Fibroblast of mammary gland (primary cell): Measurements from ENCODE around the gene HBA2.
"Not testable (repeated sequence)": the region's sequence is repeated elsewhere in the genome, so short reads cannot be mapped to it uniquely, and the experiment has no call there.

Experiments
- DNase-seq: peaks from one replicate; pipeline ENCODE4 v3.0.0-alpha.2; 2010; ENCODE audit warnings: low read depth
- H3K4me3 ChIP-seq: 2 replicates; pipeline ENCODE4 v1.5.1; 2011; ENCODE audit warnings: low read depth, mild to moderate bottlenecking, low read length, moderate library complexity; ENCODE audit not compliant: control insufficient read depth
- TF ChIP-seq, protein P1 (sequence below): conservative IDR thresholded peaks from 2 replicates; pipeline ENCODE4 v1.5.1; 2011; ENCODE audit warnings: low read depth, low read length, inconsistent platforms; ENCODE audit not compliant: control insufficient read depth, insufficient read depth

Gene HBA2

DNA sequence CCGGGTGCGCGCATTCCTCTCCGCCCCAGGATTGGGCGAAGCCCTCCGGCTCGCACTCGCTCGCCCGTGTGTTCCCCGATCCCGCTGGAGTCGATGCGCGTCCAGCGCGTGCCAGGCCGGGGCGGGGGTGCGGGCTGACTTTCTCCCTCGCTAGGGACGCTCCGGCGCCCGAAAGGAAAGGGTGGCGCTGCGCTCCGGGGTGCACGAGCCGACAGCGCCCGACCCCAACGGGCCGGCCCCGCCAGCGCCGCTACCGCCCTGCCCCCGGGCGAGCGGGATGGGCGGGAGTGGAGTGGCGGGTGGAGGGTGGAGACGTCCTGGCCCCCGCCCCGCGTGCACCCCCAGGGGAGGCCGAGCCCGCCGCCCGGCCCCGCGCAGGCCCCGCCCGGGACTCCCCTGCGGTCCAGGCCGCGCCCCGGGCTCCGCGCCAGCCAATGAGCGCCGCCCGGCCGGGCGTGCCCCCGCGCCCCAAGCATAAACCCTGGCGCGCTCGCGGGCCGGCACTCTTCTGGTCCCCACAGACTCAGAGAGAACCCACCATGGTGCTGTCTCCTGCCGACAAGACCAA, at the start of gene HBA2:
Gene HBA2 (plus strand): TSS at position 503 of the 568 bp plus-strand sequence. CDS start 37 bp downstream, at position 540.
- not testable (repeated sequence) for DNase-seq, H3K4me3 ChIP-seq

DNA sequence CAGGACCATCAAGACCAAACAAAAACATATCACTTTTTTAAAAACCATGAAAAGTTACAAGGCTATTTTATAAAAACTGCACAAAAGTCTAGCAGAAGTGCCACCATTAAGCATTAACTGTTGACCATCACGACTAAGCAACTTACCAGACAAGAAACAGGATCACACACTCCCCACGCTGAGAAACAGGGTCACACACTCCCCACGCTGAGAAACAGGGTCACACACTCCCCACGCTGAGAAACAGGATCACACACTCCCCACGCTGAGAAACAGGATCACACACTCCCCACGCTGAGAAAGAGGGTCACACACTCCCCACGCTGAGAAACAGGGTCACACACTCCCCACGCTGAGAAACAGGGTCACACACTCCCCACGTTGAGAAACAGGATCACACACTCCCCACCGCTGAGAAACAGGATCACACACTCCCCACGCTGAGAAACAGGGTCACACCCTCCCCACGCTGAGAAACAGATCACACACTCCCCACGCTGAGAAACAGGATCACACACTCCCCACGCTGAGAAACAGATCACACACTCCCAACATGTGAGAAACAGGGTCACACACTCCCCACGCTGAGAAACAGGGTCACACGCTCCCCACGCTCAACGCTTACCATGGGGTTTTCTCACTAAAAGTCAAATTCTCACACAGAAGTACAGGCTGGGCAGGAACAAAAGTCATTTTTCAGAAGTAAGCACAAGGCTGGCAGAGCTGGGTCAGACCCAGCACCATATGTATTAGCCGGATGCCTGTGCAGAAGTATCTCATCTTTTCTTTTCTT, 48.9 kb upstream of the HBA2 start:
- not testable (repeated sequence) for H3K4me3 ChIP-seq, DNase-seq

DNA sequence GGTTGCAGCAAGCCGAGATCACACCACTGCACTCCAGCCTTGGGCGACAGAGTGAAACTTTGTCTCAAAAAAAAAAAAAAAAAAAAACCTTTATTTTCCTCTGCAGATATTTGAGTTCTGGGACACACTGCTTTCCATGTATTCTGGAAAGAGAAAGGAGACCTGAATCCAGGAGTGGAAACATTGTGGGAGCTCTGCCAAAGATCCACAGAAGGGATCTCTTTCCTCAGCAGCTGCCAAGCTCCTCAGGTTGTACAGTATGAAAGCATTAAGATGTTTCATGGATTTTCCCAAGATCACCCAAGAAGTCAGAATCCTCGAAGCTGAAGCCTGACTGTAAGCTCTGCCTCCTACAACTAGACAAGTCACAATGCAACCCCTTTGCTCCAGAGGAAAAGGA, 47.7 kb upstream of the HBA2 start:
- DNase-seq: no peak
- TF ChIP-seq, protein P1, sequence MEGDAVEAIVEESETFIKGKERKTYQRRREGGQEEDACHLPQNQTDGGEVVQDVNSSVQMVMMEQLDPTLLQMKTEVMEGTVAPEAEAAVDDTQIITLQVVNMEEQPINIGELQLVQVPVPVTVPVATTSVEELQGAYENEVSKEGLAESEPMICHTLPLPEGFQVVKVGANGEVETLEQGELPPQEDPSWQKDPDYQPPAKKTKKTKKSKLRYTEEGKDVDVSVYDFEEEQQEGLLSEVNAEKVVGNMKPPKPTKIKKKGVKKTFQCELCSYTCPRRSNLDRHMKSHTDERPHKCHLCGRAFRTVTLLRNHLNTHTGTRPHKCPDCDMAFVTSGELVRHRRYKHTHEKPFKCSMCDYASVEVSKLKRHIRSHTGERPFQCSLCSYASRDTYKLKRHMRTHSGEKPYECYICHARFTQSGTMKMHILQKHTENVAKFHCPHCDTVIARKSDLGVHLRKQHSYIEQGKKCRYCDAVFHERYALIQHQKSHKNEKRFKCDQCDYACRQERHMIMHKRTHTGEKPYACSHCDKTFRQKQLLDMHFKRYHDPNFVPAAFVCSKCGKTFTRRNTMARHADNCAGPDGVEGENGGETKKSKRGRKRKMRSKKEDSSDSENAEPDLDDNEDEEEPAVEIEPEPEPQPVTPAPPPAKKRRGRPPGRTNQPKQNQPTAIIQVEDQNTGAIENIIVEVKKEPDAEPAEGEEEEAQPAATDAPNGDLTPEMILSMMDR: no peak
- H3K4me3 ChIP-seq: no peak overlapping the region

DNA sequence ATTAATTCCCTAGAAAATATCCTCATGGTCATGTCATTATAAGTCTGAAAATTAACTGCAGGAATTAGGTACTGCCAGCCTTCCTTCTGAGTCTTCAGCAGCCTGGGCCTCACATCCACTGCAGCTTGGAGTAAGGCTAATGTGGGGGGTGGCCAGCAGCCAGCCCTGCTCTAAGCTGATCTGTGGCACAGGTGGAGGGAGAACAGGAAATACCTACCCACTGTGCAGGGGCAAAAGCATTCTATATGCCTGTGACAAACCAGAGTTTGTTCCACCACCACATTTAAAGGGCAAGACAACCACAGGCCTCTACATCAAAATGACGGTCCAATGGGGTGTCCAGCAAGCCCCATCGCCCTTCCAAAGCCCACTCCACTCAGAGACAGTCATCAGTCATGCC, 43.6 kb upstream of the HBA2 start:
- TF ChIP-seq, protein P1: no peak
- no peak overlapping the region for H3K4me3 ChIP-seq
- DNase-seq: no peak

DNA sequence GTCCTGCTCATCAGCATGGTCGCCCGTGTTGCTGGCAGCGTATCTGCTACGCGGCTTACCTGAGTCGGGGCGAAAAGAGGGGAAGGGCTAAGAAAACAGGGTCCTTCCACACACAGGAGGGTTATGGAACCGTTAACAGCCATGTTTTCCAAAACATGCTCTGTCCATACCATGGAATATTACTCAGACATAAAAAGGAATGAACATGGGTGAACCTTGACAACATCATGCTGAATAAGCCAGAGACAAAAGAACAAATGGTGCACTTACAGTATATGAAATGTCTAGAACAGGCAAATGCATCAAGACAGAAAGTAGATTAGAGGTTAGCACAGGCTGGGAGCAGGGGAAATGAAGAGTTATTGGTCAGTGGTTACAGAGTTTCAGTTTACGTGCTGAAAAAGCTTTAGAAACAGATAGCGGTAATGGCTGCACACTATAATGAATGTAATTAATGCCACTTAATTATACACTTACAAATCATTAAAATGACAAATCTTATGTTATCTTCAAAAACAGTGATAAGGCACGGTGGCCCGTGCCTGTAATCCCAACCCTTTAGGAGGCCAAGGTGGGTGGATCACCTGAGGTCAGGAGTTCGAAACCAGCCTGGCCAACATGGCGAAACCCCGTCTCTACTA, 42.0 kb upstream of the HBA2 start:
- TF ChIP-seq, protein P1: no peak
- H3K4me3 ChIP-seq: no peak overlapping the region
- no peak for DNase-seq

DNA sequence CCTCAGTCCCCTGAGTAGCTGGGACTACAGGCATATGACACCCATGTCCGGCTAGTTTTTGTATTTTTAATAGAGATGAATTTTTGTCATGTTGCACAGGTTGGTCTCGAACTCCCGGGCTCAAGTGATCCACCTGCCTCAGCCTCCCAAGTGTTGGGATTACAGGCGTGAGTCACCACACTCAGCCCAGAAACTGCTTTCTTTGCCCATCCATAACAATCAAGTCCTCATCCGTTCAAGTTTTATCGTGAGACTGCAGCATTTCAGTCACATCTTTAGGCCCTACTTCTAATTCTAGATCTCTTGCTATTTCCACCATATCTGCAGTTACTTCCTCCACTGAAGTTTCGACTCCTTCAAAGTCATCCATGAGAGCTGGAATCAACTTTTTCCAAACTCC, 40.6 kb upstream of the HBA2 start:
- no peak for DNase-seq
- no peak overlapping the region for H3K4me3 ChIP-seq
- TF ChIP-seq, protein P1: no peak

DNA sequence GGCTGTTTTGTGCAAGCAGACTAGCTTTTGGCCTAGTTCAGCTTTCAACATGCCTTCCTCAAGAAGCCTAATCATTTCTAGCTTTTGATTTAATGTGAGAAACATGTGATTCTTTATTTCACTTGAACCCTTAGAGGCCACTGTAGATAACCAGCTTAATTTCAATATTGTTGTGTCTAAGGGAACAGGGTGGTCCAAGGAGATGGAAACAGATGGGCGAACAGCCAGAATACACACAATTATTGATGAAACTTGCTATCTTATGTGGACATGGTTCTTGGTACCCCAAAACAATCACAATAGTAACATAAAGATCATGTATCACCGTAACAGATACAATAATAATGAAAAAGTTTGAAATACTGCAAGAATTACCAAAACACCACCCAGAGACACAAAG, 39.0 kb upstream of the HBA2 start:
- no peak for DNase-seq
- TF ChIP-seq, protein P1: no peak
- no peak overlapping the region for H3K4me3 ChIP-seq
